Left ventricle myocardium superior (tissue), 1 donor: ENCODE measurements around the gene PCDH15. TPM values are rescaled to one million over a fixed set of nuclear protein-coding genes. Genes with fewer than 3 reads are reported as not detected.

Experiments
- ATAC-seq: fragments of 200-7000 bp; cut with Tn5 transposase; one replicate; pipeline ENCODE4 v1.9.1; 2020; ENCODE audit warnings: mild to moderate bottlenecking, moderate library complexity
- DNase-seq: peaks from one replicate; pipeline ENCODE4 v3.0.0-alpha.2; 2020
- intact Hi-C: fragments of 100-400 bp; cut with micrococcal nuclease; formaldehyde crosslinking; loops from one replicate; pipeline ENCODE4 v1.11.0; 2022
- long read RNA-seq: library from polyadenylated mRNA; unstranded; transcript quantifications from one replicate; pipeline ENCODE4 v2.0.0, GENCODE V29; 2021
- total RNA-seq: library from RNA; stranded (reverse); fragmentation: NEBNext Ultra II Directional; extraction: Animal tissue kit (Norgen Biotek cat#: 25700); gene quantifications from one replicate; pipeline ENCODE4 v1.2.1, GENCODE V29; 2021
- donor health status: DM: no; HTN: yes; CAD: no; lungs with severe emphysema.

The PCDH15 gene
- 0.25 TPM for total RNA-seq
- long read RNA-seq, result 0 reads

GRCh38 chr10:54800741-54801421 is at the start of gene PCDH15:
Gene PCDH15 (minus strand): TSS chr10:54801231. CDS start chr10:54664262, 136,969 bp downstream.
- ATAC-seq (peak; percentile 90), DNase-seq (peak; percentile 27)
- intact Hi-C loops, result no loop called here

- intact Hi-C loops, result no loop called here
- no peak for DNase-seq
- ATAC-seq, result peak; percentile 70
Measured at GRCh38 chr10:54843932-54844331, 42.9 kb upstream of the PCDH15 start.

GRCh38 chr10:54843085-54843646 is 42.1 kb upstream of the PCDH15 start:
- DNase-seq (no peak), ATAC-seq (peak; percentile 42)
- intact Hi-C loops, result no loop called here

GRCh38 chr10:54837479-54837878 is 36.4 kb upstream of the PCDH15 start:
- ATAC-seq (no peak), DNase-seq (no peak)
- intact Hi-C loops, result no loop called here

- no peak for ATAC-seq
- DNase-seq, result no peak
Measured at GRCh38 chr10:54833029-54833428, 32.0 kb upstream of the PCDH15 start.

GRCh38 chr10:54826994-54827560 is 26.0 kb upstream of the PCDH15 start:
- ATAC-seq, result peak; percentile 22
- intact Hi-C loops, result no loop called here
- DNase-seq, result no peak

More at GRCh38 chr10:54833029-54833428, 32.0 kb upstream of the PCDH15 start:
- intact Hi-C loops, result no loop called here

- ATAC-seq (no peak), DNase-seq (no peak)
Measured at GRCh38 chr10:54815583-54815982, 14.6 kb upstream of the PCDH15 start.

GRCh38 chr10:54808186-54808935 is 7.3 kb upstream of the PCDH15 start:
- intact Hi-C loops, result no loop called here
- no peak for ATAC-seq

More at GRCh38 chr10:54815583-54815982, 14.6 kb upstream of the PCDH15 start:
- intact Hi-C loops, result no loop called here

GRCh38 chr10:54799506-54799905 is 1.5 kb downstream of the PCDH15 start:
- DNase-seq, result no peak
- ATAC-seq, result no peak
- intact Hi-C loops, result no loop called here

More at GRCh38 chr10:54808186-54808935, 7.3 kb upstream of the PCDH15 start:
- DNase-seq, result no peak

- DNase-seq, result no peak
- no peak for ATAC-seq
- intact Hi-C loops, result no loop called here
Measured at GRCh38 chr10:54797636-54798321, 3.3 kb downstream of the PCDH15 start.

GRCh38 chr10:54796881-54797280 is 4.2 kb downstream of the PCDH15 start:
- intact Hi-C loops, result no loop called here

GRCh38 chr10:54776622-54777021 is 24.4 kb downstream of the PCDH15 start:
- DNase-seq, result no peak
- intact Hi-C loops, result no loop called here

More at GRCh38 chr10:54796881-54797280, 4.2 kb downstream of the PCDH15 start:
- no peak for ATAC-seq
- DNase-seq, result no peak

GRCh38 chr10:54772468-54773122 is 28.4 kb downstream of the PCDH15 start:
- DNase-seq (no peak), ATAC-seq (no peak)
- intact Hi-C loops, result no loop called here

More at GRCh38 chr10:54776622-54777021, 24.4 kb downstream of the PCDH15 start:
- no peak for ATAC-seq

- ATAC-seq (no peak), DNase-seq (no peak)
- intact Hi-C loops, result no loop called here
Measured at GRCh38 chr10:54769051-54769450, 32.0 kb downstream of the PCDH15 start.

GRCh38 chr10:54758791-54759190 is 42.2 kb downstream of the PCDH15 start:
- intact Hi-C loops, result no loop called here
- no peak for ATAC-seq
- DNase-seq, result no peak

GRCh38 chr10:54749623-54750022 is 51.4 kb downstream of the PCDH15 start:
- no peak for DNase-seq
- no peak for ATAC-seq
- intact Hi-C loops, result no loop called here

GRCh38 chr10:54745436-54745835 is 55.6 kb downstream of the PCDH15 start:
- intact Hi-C loops, result no loop called here
- no peak for ATAC-seq
- DNase-seq, result no peak

GRCh38 chr10:54742416-54742815 is 58.6 kb downstream of the PCDH15 start:
- ATAC-seq, result no peak
- intact Hi-C loops, result no loop called here
- no peak for DNase-seq

- no peak for DNase-seq
- intact Hi-C loops, result no loop called here
- ATAC-seq, result no peak
Measured at GRCh38 chr10:54728511-54728910, 72.5 kb downstream of the PCDH15 start.
